ENCODE measurements around the gene THUMPD3.

THUMPD3 gene

DNA sequence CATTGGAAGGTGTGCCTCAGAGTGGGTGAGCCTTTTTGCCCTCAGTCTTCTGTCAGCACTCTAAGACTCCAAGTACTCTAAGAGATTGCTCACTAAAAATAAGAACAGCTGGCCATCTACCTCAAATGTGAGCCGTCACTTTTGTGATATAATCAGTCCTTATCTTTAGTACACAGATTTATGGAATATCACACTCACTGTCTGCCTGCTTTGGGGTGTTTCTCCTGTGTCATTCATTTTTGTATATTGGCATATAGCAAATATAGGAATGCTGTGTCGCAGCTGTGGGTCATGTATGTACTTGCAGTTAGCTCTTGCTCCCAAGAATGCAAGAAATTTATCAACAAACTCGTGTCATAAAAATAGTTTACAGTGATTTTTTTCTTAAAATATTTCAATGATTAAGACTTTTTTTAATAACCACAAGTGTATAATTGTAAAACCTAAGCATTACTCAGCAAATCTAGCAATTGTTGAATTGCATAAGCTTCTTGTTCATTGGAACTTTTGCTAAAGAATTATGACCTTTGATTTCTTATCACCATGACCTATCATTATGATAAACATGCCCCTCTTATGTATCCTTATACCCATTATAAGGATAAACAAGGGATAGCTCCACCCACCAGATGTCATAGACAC is 53.4 kb downstream of the THUMPD3 start:
- Histone ChIP-seq H3K9ac (ENCODE audit: low read length) (no peak overlapping the region), H3K27me3 (ENCODE audit: control insufficient read depth, insufficient read depth, low read length) (no peaks in the 10 kb centered on the region), H3K4me1 (ENCODE audit: control insufficient read depth, insufficient read depth, low read length) (peaks cover 10% of the 10 kb centered on the region), H3K27ac (ENCODE audit: low read depth, low read length) (no peak overlapping the region), H3K36me3 (ENCODE audit: control insufficient read depth, insufficient read depth, low read length) (peaks cover 2% of the 10 kb centered on the region), H3K4me3 (ENCODE audit: low read length) (no peak overlapping the region)

DNA sequence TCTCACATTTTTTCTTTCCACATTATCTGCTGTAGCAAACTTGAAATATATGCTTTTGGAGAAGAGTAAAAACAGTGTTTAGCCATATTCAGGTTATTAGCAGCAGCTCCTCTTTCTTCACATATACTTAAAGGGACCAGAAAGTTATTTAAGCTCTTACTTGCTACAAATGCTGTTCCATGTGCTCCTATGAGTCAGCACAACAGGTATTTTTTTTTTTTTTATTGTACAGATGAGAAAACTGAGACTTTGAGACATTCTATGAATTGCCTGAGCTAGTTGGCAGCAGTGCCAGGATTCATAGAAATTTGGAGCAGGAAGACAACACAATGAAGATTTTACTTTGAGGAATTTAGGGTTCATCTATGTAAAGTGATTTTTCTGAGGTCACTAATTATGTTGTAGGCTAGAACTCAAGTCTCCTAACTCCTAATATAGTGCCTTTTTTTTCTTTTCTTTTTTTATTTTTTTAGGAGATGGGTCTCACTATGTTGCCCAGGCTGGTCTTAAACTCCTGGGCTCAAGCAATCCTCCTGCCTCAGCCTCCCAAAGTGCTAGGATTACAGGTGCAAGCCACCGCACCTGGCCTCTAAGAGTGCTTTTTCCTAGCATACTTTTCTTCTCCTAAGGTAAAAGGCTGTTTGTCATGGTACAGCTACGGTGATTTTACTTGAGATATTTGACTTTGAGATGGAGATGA is 58.1 kb downstream of the THUMPD3 start:
- no peaks in the 10 kb centered on the region for H3K36me3 ChIP-seq (ENCODE audit: control insufficient read depth, insufficient read depth, low read length)
- no peaks in the 10 kb centered on the region for H3K27me3 ChIP-seq (ENCODE audit: control insufficient read depth, insufficient read depth, low read length)
- peaks cover 28% of the 10 kb centered on the region for H3K4me1 ChIP-seq (ENCODE audit: control insufficient read depth, insufficient read depth, low read length)
- H3K4me3 ChIP-seq (ENCODE audit: low read length), result no peak overlapping the region
- H3K27ac ChIP-seq (ENCODE audit: low read depth, low read length), result no peak overlapping the region
- no peak overlapping the region for H3K9ac ChIP-seq (ENCODE audit: low read length)

DNA sequence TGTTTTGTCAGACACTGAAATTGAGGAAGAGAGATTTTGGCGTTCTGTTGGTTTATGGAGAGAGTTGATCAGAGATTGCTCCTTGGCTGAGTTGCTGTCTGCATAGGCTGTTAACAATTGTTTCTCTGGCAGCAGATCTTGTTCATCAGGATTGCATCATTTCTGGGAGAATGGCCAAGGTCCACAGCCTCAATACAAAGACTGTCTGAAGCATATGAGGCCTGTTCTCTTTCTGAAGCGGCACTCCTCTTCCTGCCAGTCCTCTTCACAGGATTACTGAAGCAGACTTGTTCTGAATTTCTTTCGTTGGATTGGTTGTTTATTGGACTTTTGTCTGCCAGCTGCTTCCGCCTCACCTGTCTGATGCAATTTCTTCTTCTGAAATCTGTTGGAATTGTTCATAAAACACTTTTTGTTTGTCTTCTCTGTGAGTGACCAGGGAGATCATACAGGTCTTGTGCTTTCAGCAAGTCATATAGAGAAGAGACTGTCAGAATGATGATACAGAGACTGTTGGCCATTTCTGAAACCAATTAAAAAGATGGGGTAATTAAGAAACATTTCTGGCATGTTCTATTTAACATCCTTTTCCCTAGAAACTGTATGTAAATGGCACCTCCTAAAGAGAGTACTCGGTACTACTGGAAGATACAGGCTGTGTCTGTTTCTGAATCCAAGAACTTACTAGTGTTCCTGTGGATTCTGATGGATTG is 60.0 kb downstream of the THUMPD3 start:
- H3K4me1 ChIP-seq (ENCODE audit: control insufficient read depth, insufficient read depth, low read length), result peaks cover 32% of the 10 kb centered on the region
- H3K27me3 ChIP-seq (ENCODE audit: control insufficient read depth, insufficient read depth, low read length), result no peaks in the 10 kb centered on the region
- no peaks in the 10 kb centered on the region for H3K36me3 ChIP-seq (ENCODE audit: control insufficient read depth, insufficient read depth, low read length)
- H3K9ac ChIP-seq (ENCODE audit: low read length), result no peak overlapping the region
- peak overlapping the region; percentile 78 for H3K27ac ChIP-seq (ENCODE audit: low read depth, low read length)
- H3K4me3 ChIP-seq (ENCODE audit: low read length), result no peak overlapping the region

DNA sequence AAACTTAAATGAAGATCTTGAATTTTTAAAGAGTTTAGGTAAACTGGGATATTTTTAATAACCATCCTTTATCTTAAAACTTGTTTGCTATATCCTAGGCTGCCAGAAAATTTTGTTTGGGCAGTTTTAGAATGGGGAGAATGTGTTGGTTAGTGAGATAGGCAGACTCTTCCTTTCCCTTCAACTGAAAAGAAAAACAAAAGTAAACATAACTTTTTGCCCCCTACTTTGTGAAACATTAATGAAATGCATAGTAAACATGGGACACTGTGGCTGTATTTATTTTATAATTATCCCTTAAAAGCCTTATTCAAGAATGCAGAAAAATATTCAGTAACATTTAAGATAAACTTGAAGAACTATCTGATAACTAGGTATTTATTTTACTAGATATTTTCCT is 65.6 kb downstream of the THUMPD3 start:
- H3K9ac ChIP-seq (ENCODE audit: low read length), result no peak overlapping the region
- H3K4me1 ChIP-seq (ENCODE audit: control insufficient read depth, insufficient read depth, low read length), result peaks cover 13% of the 10 kb centered on the region
- peaks cover 19% of the 10 kb centered on the region for H3K36me3 ChIP-seq (ENCODE audit: control insufficient read depth, insufficient read depth, low read length)
- H3K4me3 ChIP-seq (ENCODE audit: low read length), result no peak overlapping the region
- H3K27me3 ChIP-seq (ENCODE audit: control insufficient read depth, insufficient read depth, low read length), result no peaks in the 10 kb centered on the region
- H3K27ac ChIP-seq (ENCODE audit: low read depth, low read length), result no peak overlapping the region

DNA sequence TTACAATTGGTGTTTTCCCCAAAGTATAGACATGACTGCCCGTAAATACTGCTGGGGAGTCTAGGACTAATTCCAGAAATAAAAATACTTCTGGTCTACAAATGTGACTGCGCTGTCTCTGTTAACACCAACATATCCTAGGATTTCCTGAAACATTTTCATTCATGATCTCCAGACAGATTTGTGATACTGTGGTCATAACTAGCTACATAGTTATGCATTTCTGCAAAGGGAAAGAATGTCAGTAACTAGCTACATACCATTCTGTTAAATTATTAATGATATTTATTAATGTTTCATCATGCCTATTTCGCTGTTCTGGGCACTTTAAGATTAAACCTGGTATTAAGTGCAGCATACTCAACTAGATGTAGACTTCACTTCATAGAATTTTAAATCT is 67.9 kb downstream of the THUMPD3 start:
- H3K27me3 ChIP-seq (ENCODE audit: control insufficient read depth, insufficient read depth, low read length), result no peaks in the 10 kb centered on the region

DNA sequence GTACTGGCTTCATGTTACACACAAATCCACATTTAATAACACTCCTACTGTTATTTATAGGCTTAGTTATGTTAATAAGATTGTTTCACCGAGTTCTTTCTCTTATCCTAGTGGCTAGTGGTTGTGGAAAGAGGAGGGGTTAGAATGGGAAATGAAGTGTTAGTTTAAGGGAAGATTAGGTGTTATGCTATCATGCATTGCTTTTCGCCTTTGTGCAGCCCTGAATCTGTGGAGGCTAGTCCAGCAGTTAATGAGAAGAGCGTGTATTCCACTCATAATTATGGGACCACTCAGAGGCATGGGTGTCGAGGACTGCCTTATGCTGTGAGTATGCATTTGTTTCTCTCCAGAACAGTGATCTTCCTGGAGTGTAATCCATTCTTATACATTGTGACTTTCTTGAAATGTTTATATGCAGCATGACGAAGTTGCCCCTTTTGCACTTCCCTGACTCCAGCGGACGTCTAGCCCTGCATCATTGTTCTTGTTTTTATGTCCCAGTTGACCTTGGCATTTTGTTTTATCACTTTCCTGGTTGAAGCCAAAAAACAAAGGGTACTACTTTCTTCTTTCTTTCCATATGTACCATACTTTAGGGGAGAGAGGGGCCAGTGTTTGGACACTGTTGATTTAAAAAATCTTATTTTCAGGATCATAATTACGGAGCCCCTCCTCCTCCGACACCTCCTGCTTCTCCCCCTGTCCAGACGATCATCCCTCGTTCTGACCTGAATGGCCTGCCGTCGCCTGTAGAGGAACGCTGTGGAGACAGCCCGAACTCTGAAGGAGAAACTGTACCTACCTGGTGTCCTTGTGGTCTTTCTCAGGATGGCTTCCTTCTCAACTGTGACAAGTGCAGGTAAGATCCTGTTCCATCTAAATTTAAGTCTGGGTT is 71.0 kb downstream of the THUMPD3 start:
- Histone ChIP-seq H3K4me3 (ENCODE audit: low read length) (no peak overlapping the region), H3K36me3 (ENCODE audit: control insufficient read depth, insufficient read depth, low read length) (peaks cover 49% of the 10 kb centered on the region), H3K27me3 (ENCODE audit: control insufficient read depth, insufficient read depth, low read length) (no peaks in the 10 kb centered on the region), H3K27ac (ENCODE audit: low read depth, low read length) (no peak overlapping the region), H3K9ac (ENCODE audit: low read length) (no peak overlapping the region), H3K4me1 (ENCODE audit: control insufficient read depth, insufficient read depth, low read length) (no peaks in the 10 kb centered on the region)

More for the DNA sequence above, 67.9 kb downstream of the THUMPD3 start:
- Histone ChIP-seq H3K36me3 (ENCODE audit: control insufficient read depth, insufficient read depth, low read length) (peaks cover 37% of the 10 kb centered on the region), H3K27ac (ENCODE audit: low read depth, low read length) (no peak overlapping the region), H3K4me3 (ENCODE audit: low read length) (no peak overlapping the region), H3K9ac (ENCODE audit: low read length) (no peak overlapping the region), H3K4me1 (ENCODE audit: control insufficient read depth, insufficient read depth, low read length) (peaks cover 4% of the 10 kb centered on the region)

DNA sequence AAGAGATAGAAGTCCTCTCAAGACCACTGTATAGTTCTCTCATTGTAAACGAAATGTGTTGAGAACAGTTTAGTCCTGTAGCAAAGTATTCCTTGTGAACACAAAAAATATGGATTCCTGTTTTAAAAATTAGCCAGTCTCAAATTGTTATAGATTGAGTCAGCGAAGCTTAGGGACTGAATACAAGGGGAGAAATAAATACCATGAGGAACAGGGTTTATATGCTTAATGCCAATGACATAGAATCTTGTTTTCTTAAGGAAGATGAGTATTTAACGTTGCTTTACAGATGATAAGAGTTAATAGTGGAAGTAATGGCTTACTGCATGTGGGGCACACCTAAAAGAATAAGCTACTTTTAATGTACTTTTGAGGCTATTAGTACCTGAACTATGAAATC is 72.5 kb downstream of the THUMPD3 start:
- Histone ChIP-seq H3K27ac (ENCODE audit: low read depth, low read length) (no peak overlapping the region), H3K27me3 (ENCODE audit: control insufficient read depth, insufficient read depth, low read length) (no peaks in the 10 kb centered on the region), H3K4me1 (ENCODE audit: control insufficient read depth, insufficient read depth, low read length) (peaks cover 3% of the 10 kb centered on the region), H3K36me3 (ENCODE audit: control insufficient read depth, insufficient read depth, low read length) (peaks cover 46% of the 10 kb centered on the region), H3K4me3 (ENCODE audit: low read length) (no peak overlapping the region), H3K9ac (ENCODE audit: low read length) (no peak overlapping the region)

Data from rectal smooth muscle tissue (tissue), 1 donor.